Natural killer cell (primary cell): ENCODE results near the gene TMEM131. TPM values are rescaled to one million over a fixed set of nuclear protein-coding genes. Genes with fewer than 3 reads are reported as not detected.

ENCODE experiments used
- ATAC-seq, 3 donors: fragments of 150-1000 bp in 2 of 3; fragments of 200-7000 bp in 1 of 3; cut with Tn5 transposase; 1 replicate in 1 of 3; 2 replicates in 2 of 3; pipeline ENCODE4 v1.10.0; 2021; ENCODE audit warnings: mild to moderate bottlenecking in 2 of 3, moderate library complexity in 2 of 3
- DNase-seq, 2 donors: peaks; one replicate each; pipeline versions ENCODE4 v3.0.0 to v3.0.0-alpha.2; 2013 to 2021; ENCODE audit warnings: mixed read lengths in 1 of 2
- H3K27ac ChIP-seq: one replicate; pipeline ENCODE4 v1.5.1; 2013; ENCODE audit warnings: mild to moderate bottlenecking, low read length
- H3K27me3 ChIP-seq: one replicate; pipeline ENCODE4 v1.6.1; 2013; ENCODE audit warnings: low read length; ENCODE audit not compliant: control insufficient read depth, insufficient read depth
- H3K36me3 ChIP-seq: one replicate; pipeline ENCODE4 v1.6.1; 2013; ENCODE audit warnings: low read length; ENCODE audit not compliant: control insufficient read depth, insufficient read depth
- H3K4me1 ChIP-seq: one replicate; pipeline ENCODE4 v1.6.1; 2013; ENCODE audit warnings: low read length; ENCODE audit not compliant: control insufficient read depth, insufficient read depth
- H3K4me3 ChIP-seq: one replicate; pipeline ENCODE4 v1.5.1; 2013; ENCODE audit warnings: low read length
- H3K9me3 ChIP-seq: one replicate; pipeline ENCODE4 v1.6.1; 2013; ENCODE audit warnings: low read length; ENCODE audit not compliant: control insufficient read depth, insufficient read depth
- H3K27ac Mint-ChIP-seq, 2 donors: one replicate each; pipeline ENCODE4 v1.8.0; 2022; ENCODE audit warnings: mild to moderate bottlenecking in 2 of 2, mixed read lengths in 2 of 2, moderate library complexity in 1 of 2
- H3K27me3 Mint-ChIP-seq, 2 donors: one replicate each; pipeline ENCODE4 v1.8.0; 2022; ENCODE audit warnings: low read depth in 2 of 2, mixed read lengths in 2 of 2
- H3K36me3 Mint-ChIP-seq: one replicate; pipeline ENCODE4 v1.8.0; 2022; ENCODE audit warnings: mixed read lengths
- H3K4me1 Mint-ChIP-seq, 2 donors: one replicate each; pipeline ENCODE4 v1.8.0; 2022; ENCODE audit warnings: mixed read lengths in 2 of 2
- H3K4me3 Mint-ChIP-seq: one replicate; pipeline ENCODE4 v1.8.0; 2022; ENCODE audit warnings: mild to moderate bottlenecking, moderate library complexity, mixed read lengths
- H3K9me3 Mint-ChIP-seq, 2 donors: one replicate each; pipeline ENCODE4 v1.8.0; 2022; ENCODE audit warnings: mixed read lengths in 2 of 2
- WGBS: methylation state at CpG from one replicate; pipeline ENCODE4 v1.1.7; 2013; ENCODE audit warnings: missing lambda C conversion rate; ENCODE audit not compliant: insufficient coverage; 5-methylcytosine and 5-hydroxymethylcytosine counted together
- intact Hi-C: fragments of 100-400 bp; cut with micrococcal nuclease; formaldehyde crosslinking; loops from one replicate; pipeline ENCODE4 v1.14.2; 2022
- total RNA-seq, 4 donors: library from RNA; stranded (reverse); fragments of 120-200 nt in 1 of 4; gene quantifications; one replicate each; pipeline versions ENCODE4 v1.2.3 to v1.2.4, GENCODE V29; 2013 to 2022
- TF ChIP-seq, protein P1 (sequence below): fragments of 200-600 bp; IDR thresholded peaks from one replicate; pipeline ENCODE4 v1.8.0; 2022; ENCODE audit warnings: antibody characterized with exemption

TMEM131 gene
- total RNA-seq, 3 donors from 2014 or later (not counting 1 experiment from before 2014, with no cell fraction given), result 44.8 to 72.1 (median 67.1) TPM

DNA sequence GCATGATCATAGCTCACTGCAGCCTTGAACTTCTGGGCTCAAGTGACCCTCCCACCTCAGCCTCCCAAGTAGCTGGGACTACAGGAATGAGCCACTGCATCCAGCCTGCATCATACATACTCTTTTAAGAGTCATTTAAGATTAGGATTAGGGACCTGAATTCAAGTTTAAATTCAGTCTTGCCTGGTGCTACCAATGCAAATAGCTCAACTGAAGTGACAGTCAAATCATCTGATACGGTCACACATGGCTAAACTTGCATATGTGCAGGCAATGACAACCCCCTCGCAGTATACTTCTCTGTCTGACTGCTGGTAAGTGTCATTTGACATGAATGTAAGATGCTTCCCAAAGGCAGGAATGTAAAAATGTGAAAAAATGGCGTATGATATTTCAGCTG is 31.8 kb upstream of the TMEM131 start:
- peaks cover 31% of the 10 kb centered on the region for H3K4me1 ChIP-seq
- DNase-seq, result no peak
- peak in 1 of 3 donors; percentile 3 for ATAC-seq
- 78% methylated on average over 3 of the region's 3 CpGs for WGBS
- Mint-ChIP-seq H3K4me3 (peak overlapping the region; percentile 66), H3K27ac (peak overlapping the region; percentile 14 to 34), H3K36me3 (no peaks in the 10 kb centered on the region), H3K27me3 (peaks cover 0 to 4% of the 10 kb centered on the region in 2 donors), H3K9me3 (no peaks in the 10 kb centered on the region), H3K4me1 (peaks cover 36 to 46% of the 10 kb centered on the region in 2 donors)
- intact Hi-C loops, result no loop called here
- TF ChIP-seq, protein P1, sequence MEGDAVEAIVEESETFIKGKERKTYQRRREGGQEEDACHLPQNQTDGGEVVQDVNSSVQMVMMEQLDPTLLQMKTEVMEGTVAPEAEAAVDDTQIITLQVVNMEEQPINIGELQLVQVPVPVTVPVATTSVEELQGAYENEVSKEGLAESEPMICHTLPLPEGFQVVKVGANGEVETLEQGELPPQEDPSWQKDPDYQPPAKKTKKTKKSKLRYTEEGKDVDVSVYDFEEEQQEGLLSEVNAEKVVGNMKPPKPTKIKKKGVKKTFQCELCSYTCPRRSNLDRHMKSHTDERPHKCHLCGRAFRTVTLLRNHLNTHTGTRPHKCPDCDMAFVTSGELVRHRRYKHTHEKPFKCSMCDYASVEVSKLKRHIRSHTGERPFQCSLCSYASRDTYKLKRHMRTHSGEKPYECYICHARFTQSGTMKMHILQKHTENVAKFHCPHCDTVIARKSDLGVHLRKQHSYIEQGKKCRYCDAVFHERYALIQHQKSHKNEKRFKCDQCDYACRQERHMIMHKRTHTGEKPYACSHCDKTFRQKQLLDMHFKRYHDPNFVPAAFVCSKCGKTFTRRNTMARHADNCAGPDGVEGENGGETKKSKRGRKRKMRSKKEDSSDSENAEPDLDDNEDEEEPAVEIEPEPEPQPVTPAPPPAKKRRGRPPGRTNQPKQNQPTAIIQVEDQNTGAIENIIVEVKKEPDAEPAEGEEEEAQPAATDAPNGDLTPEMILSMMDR, result no peak
- H3K9me3 ChIP-seq, result no peaks in the 10 kb centered on the region
- no peaks in the 10 kb centered on the region for H3K36me3 ChIP-seq
- H3K27ac ChIP-seq, result peak overlapping the region; percentile 34
- H3K27me3 ChIP-seq, result no peaks in the 10 kb centered on the region
- H3K4me3 ChIP-seq, result no peak overlapping the region

DNA sequence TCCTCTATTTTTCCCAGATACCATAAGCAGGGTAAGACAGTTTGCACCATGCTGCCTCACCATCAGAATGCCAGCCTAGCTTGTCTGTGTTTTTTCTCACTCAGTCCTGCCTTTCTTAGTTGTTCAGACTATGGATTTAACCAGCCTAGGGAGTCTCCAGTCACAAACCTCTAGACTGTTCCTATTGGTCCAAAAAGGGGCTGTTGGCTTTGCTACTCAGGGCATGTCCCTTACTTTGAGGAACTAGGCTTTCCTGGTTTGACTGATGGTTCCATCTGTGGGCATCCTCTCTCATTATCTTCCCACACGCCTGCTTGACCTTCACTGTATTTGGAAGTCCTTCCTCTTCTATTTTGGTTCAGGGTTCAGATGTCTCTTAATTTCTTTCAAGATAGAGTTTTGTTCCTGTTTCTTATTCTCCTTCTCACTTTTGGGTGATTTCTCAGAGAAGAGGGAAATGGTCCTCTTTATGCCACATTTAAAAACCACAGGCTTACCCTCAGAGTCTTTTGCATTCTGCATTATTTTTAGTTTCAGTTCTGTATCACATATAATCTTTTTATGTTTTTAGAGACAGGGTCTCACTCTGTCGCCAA is 31.3 kb upstream of the TMEM131 start:
- Histone ChIP-seq H3K9me3 (no peaks in the 10 kb centered on the region), H3K27me3 (no peaks in the 10 kb centered on the region), H3K36me3 (no peaks in the 10 kb centered on the region), H3K27ac (peak overlapping the region; percentile 48), H3K4me3 (no peak overlapping the region), H3K4me1 (peaks cover 31% of the 10 kb centered on the region)
- Mint-ChIP-seq H3K4me3 (peak overlapping the region; percentile 66), H3K4me1 (peaks cover 36 to 46% of the 10 kb centered on the region in 2 donors), H3K36me3 (no peaks in the 10 kb centered on the region), H3K27me3 (peaks cover 0 to 6% of the 10 kb centered on the region in 2 donors), H3K9me3 (no peaks in the 10 kb centered on the region), H3K27ac (peak overlapping the region; percentile 14 to 34)
- ATAC-seq (peak; percentile 34 to 59 (median 40)), DNase-seq (peak in 1 of 2 donors; percentile 10)
- TF ChIP-seq, protein P1, result no peak
- whole genome bisulfite sequencing, result 8% methylated on average over 2 of the region's 2 CpGs
- intact Hi-C loops, result no loop called here

GRCh38 chr2:98026292-98026691 is 30.5 kb upstream of the TMEM131 start:
- H3K27ac Mint-ChIP-seq, result peak overlapping the region; percentile 3 to 12
- H3K4me3 Mint-ChIP-seq, result peak overlapping the region; percentile 51

More at GRCh38 chr2:98026292-98026691, 30.5 kb upstream of the TMEM131 start:
- H3K9me3 Mint-ChIP-seq, result no peaks in the 10 kb centered on the region
- no peaks in the 10 kb centered on the region for H3K9me3 ChIP-seq
- no peak overlapping the region for H3K27ac ChIP-seq
- H3K4me1 Mint-ChIP-seq, result peaks cover 36 to 46% of the 10 kb centered on the region in 2 donors
- H3K27me3 Mint-ChIP-seq, result peaks cover 0 to 6% of the 10 kb centered on the region in 2 donors
- intact Hi-C loops, result no loop called here
- no peaks in the 10 kb centered on the region for H3K27me3 ChIP-seq
- DNase-seq, result no peak
- no peaks in the 10 kb centered on the region for H3K36me3 Mint-ChIP-seq
- no peaks in the 10 kb centered on the region for H3K36me3 ChIP-seq
- no peak overlapping the region for H3K4me3 ChIP-seq
- H3K4me1 ChIP-seq, result peaks cover 34% of the 10 kb centered on the region
- TF ChIP-seq, protein P1, result no peak
- whole genome bisulfite sequencing, result 45% methylated on average over 5 of the region's 5 CpGs
- ATAC-seq, result no peak
